ENCODE measurements around the gene AHSG.

DNA sequence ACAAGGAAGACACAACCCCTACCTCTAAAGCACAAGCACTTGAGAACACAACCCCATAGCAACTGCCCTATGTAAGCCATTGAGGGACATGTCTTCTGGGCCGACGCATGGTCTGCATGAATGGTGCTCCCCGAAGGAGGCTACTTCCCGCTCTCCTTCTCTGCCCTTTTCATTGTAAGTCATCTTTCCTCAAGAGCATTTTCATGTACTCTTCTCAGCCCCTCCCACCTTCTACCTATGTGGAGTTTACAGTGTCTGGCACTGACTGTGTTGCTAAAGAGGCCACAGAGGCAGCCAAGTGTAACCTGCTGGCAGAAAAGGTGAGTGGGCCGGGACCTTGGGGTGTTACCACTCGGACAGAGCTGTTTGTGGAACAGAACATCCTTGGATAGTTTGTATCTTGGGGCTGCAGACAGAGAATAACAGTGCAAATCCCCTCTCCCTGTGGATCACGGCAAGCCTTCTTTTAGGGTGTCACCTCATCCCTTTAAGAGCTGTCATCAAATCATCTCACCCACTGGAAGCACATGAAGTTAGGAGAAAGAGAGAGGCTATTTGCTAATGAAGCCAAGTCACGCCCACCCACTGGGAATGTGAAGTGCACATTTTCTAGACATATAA is 5.6 kb downstream of the AHSG start:
- TF ChIP-seq CTCF (IDR thresholded peaks at IDR 0.05) = no peak
- TF ChIP-seq POLR2A (IDR thresholded peaks at IDR 0.05) = no peak
